GM12878 (cell line): ENCODE data around the gene ASPHD1.

Source experiments
- BHLHE40 ChIP-seq, 2 experiments: fragments of 450-650 bp in 1 of 2; IDR thresholded peaks; 2 replicates each; pipeline ENCODE4 v1.6.1; 2011 to 2017; ENCODE audit warnings: low read depth in 2 of 2, borderline replicate concordance in 1 of 2, improper control_type of control experiment in 1 of 2, low read length in 1 of 2, mild to moderate bottlenecking in 1 of 2
- CBX5 ChIP-seq: sonication (generic); IDR thresholded peaks from 2 replicates; pipeline ENCODE4 v1.6.1; 2016; ENCODE audit warnings: low read depth, moderate library complexity, mild to moderate bottlenecking, inconsistent platforms
- CTCF ChIP-seq, 3 experiments: IDR thresholded peaks in 2 of 3; conservative IDR thresholded peaks in 1 of 3; 2 replicates each; pipeline ENCODE4 v1.5.1; 2011; ENCODE audit warnings: low read depth in 3 of 3, low read length in 3 of 3, mild to moderate bottlenecking in 3 of 3, control low read depth in 2 of 3, moderate library complexity in 2 of 3, inconsistent platforms in 1 of 3, mixed read lengths in 1 of 3; ENCODE audit not compliant: control insufficient read depth in 2 of 3, insufficient read depth in 1 of 3; ENCODE audit errors: extremely low read depth in 1 of 3
- MLLT1 ChIP-seq: fragments of 450-650 bp; IDR thresholded peaks from 2 replicates; pipeline ENCODE4 v1.6.1; 2016; ENCODE audit warnings: mild to moderate bottlenecking
- POLR2A ChIP-seq: IDR thresholded peaks from 2 replicates; pipeline ENCODE4 v1.6.1; 2011; ENCODE audit warnings: low read depth, mild to moderate bottlenecking, low read length
- POLR2AphosphoS5 ChIP-seq: IDR thresholded peaks from 2 replicates; pipeline ENCODE4 v1.6.1; 2011; ENCODE audit warnings: mild to moderate bottlenecking, low read length, inconsistent platforms
- TBL1XR1 ChIP-seq: IDR thresholded peaks from 2 replicates; pipeline ENCODE4 v1.6.1; 2012; ENCODE audit warnings: low read depth, low read length, improper control_type of control experiment
- TCF12 ChIP-seq: IDR thresholded peaks from 2 replicates; pipeline ENCODE4 v1.6.1; 2011; ENCODE audit warnings: low read depth, mild to moderate bottlenecking, low read length

- TF ChIP-seq POLR2A, result peak; percentile 57
- no peak for TF ChIP-seq POLR2AphosphoS5
- no peak for TF ChIP-seq TCF12
- TF ChIP-seq BHLHE40 (IDR thresholded peaks at IDR 0.05; ENCODE audit: borderline replicate concordance in 1 of 2, low read depth in 2 of 2, low read length in 1 of 2), result no peak
- no peak for TF ChIP-seq CTCF (IDR thresholded peaks at IDR 0.05 in 2 of 3, conservative IDR thresholded peaks at IDR 0.05 in 1 of 3; ENCODE audit: control insufficient read depth in 2 of 3, extremely low read depth in 1 of 3, insufficient read depth in 1 of 3, low read depth in 3 of 3, low read length in 3 of 3)
- no peak for TF ChIP-seq MLLT1
- TF ChIP-seq TBL1XR1, result no peak
- no peak for TF ChIP-seq CBX5
Measured at GRCh38 chr16:29905668-29906067, 5.4 kb downstream of the ASPHD1 start.
